ENCODE data around the gene NDRG2. TPM values are rescaled to one million over a fixed set of nuclear protein-coding genes. Genes with fewer than 3 reads are reported as not detected.
A peak's percentile ranks its signal among the peaks of the same experiment; 100 is the strongest.

NDRG2 gene
- total RNA-seq, 2 donors from 2014 or later, result 335 to 360 TPM

DNA sequence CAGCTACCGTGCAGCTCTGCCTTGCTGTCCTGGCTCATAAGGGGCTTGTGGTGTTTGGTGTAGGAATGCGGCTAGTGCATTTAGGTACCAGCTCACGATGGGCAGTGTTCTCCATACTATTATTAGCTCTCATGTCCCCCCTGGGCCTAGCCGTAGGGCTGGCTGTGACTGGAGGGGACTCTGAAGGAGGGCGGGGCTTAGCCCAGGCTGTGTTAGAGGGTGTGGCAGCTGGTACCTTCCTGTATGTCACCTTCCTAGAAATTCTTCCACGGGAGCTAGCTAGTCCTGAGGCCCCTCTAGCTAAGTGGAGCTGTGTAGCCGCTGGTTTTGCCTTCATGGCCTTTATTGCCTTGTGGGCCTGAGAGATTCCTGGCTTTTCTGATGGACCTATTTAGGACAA is 23.6 kb downstream of the NDRG2 start:
- TF ChIP-seq, protein P1, sequence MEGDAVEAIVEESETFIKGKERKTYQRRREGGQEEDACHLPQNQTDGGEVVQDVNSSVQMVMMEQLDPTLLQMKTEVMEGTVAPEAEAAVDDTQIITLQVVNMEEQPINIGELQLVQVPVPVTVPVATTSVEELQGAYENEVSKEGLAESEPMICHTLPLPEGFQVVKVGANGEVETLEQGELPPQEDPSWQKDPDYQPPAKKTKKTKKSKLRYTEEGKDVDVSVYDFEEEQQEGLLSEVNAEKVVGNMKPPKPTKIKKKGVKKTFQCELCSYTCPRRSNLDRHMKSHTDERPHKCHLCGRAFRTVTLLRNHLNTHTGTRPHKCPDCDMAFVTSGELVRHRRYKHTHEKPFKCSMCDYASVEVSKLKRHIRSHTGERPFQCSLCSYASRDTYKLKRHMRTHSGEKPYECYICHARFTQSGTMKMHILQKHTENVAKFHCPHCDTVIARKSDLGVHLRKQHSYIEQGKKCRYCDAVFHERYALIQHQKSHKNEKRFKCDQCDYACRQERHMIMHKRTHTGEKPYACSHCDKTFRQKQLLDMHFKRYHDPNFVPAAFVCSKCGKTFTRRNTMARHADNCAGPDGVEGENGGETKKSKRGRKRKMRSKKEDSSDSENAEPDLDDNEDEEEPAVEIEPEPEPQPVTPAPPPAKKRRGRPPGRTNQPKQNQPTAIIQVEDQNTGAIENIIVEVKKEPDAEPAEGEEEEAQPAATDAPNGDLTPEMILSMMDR (IDR thresholded peaks at IDR 0.05), result no peak
- Histone ChIP-seq H3K4me1 (no peaks in the 10 kb centered on the region), H3K9me3 (no peaks in the 10 kb centered on the region), H3K27me3 (no peaks in the 10 kb centered on the region), H3K4me3 (no peak overlapping the region), H3K36me3 (peaks cover 10% of the 10 kb centered on the region), H3K27ac (no peak overlapping the region)
- no peak for DNase-seq (ENCODE audit: low spot score)

DNA sequence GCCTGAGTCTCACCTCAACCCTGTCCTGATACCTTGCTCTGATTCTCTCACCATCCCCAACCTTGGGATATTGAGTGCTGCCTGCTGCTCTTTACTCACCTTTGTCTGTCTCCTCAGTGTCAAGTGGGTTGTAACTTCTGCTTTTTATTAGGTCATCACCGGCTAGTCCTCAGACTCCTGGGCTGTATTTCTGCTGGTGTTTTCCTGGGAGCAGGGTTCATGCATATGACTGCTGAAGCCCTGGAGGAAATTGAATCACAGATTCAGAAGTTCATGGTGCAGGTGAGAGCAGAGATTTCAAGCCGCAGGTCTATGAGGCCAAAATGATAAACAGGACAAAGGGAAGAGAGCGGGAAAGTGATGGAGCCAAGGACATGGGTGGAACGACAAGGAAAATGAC is 25.3 kb downstream of the NDRG2 start:
- no peak for DNase-seq (ENCODE audit: low spot score)
- H3K4me3 ChIP-seq, result no peak overlapping the region
- H3K4me1 ChIP-seq, result no peaks in the 10 kb centered on the region
- TF ChIP-seq, protein P1 (IDR thresholded peaks at IDR 0.05), result no peak
- H3K27ac ChIP-seq, result no peak overlapping the region
- H3K36me3 ChIP-seq, result peaks cover 27% of the 10 kb centered on the region
- H3K27me3 ChIP-seq, result no peaks in the 10 kb centered on the region
- H3K9me3 ChIP-seq, result no peaks in the 10 kb centered on the region

DNA sequence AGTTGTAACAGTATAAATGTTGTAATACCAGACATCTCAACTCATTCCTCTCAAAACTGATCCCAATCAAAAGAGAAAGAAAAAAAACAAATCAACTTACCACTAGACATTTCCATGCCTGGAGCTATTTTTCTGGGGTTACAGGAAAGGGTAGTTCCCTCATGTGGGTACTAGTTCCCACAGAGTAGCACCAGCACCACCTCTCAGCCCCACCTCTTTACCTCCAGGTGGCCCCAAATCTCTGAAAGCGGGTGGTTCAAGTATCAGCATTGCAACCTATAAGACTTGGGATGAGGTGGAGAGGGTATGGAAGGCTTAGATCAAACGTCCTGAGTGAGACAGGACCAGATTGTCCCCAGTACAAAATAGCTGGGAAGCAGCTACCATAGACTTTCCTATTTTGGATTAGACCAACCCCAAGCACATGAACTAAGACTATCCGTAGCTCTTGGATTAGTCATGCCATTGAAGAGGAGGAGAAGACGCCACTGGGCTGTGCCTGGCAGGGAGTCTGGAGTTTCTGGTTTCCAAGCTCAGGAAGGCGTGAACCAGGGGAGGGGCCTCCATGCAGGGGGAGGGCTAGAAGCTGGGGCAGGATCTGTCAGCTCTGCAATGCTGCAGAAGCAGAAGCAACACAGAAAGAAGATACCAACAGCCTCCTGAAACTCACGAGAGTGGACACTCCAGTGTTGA is 26.0 kb downstream of the NDRG2 start, which contains the start of gene SLC39A2:
Gene SLC39A2, plus strand, starts transcription at position 620 of the 693 bp plus-strand sequence. CDS start 154 bp downstream, outside the sequence.
- TF ChIP-seq, protein P1 (IDR thresholded peaks at IDR 0.05), result no peak
- H3K4me3 ChIP-seq, result no peak within 1 kb of the TSS
- no peaks in the 10 kb centered on the region for H3K4me1 ChIP-seq
- H3K27ac ChIP-seq, result peak within 1 kb of the TSS in 1 of 2 donors; percentile 47
- peaks cover 34% of the 10 kb centered on the region for H3K36me3 ChIP-seq
- DNase-seq (ENCODE audit: low spot score), result peak; percentile 79
- no peaks in the 10 kb centered on the region for H3K9me3 ChIP-seq
- H3K27me3 ChIP-seq, result no peaks in the 10 kb centered on the region

DNA sequence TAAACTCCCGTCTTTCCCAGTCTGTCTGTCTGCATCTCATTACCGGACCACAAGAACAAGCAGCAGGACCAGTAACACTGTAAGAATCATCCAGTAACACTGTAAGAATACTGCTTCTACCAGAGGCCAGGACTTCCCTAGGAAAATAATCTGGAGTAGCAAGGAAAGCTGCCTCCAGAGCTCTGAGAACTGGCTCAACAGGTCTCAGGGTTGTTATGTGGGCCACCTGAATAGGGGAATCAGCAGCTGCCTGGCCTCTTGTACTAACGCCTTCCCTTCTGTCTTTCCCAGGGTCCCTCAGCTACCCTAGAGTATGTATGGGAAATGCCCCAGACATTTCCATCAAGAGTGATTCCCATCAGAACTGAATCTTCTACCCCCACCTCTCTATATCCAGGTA is 26.7 kb downstream of the NDRG2 start:
- DNase-seq (ENCODE audit: low spot score), result no peak
- TF ChIP-seq, protein P1 (IDR thresholded peaks at IDR 0.05), result no peak
- Histone ChIP-seq H3K9me3 (no peaks in the 10 kb centered on the region), H3K36me3 (peaks cover 41% of the 10 kb centered on the region), H3K27ac (no peak overlapping the region), H3K27me3 (no peaks in the 10 kb centered on the region), H3K4me3 (no peak overlapping the region), H3K4me1 (no peaks in the 10 kb centered on the region)

DNA sequence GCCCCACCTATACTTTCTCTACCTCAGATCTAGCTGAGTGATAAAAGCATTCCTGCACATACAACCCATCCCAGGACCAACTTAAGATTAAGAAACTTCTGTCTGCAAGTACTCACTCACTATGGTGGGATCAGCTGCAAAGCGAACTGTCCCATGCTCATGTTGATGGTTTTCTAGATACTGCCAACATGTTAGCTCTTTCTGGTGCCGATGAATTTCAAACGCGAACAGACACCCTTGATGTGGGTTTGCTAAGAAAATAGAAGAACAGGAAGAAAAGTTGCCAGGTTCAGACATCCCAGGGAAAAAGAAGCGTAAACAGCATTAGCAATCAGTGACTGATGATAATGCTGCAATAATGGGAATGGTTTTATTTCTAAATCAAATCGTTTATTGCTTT is 27.3 kb downstream of the NDRG2 start:
- Histone ChIP-seq H3K4me3 (no peak overlapping the region), H3K9me3 (no peaks in the 10 kb centered on the region), H3K4me1 (no peaks in the 10 kb centered on the region), H3K36me3 (peaks cover 47% of the 10 kb centered on the region), H3K27ac (no peak overlapping the region), H3K27me3 (no peaks in the 10 kb centered on the region)
- TF ChIP-seq, protein P1 (IDR thresholded peaks at IDR 0.05), result no peak
- no peak for DNase-seq (ENCODE audit: low spot score)

DNA sequence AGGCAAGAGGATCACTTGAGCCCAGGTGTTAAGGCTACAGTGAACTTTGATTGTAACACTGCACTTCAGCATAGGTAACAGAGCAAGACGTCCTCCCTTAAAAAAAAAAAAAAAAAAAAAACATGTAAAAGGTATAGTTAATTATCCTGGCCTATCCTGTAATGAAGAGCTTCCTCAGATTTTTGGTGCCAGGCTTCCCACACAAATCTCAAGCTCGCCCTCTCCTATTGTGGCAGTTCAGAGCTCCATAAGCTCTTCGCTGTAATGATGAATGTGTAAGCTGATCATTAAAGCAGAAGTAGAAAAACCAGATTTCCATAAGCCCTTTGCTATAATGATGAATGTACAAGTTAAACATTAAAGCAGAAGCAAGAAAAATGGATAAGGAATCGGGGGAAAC is 27.7 kb downstream of the NDRG2 start:
- TF ChIP-seq, protein P1 (IDR thresholded peaks at IDR 0.05), result no peak
- Histone ChIP-seq H3K27me3 (no peaks in the 10 kb centered on the region), H3K36me3 (peaks cover 52% of the 10 kb centered on the region), H3K27ac (no peak overlapping the region), H3K4me3 (no peak overlapping the region), H3K9me3 (no peaks in the 10 kb centered on the region), H3K4me1 (peaks cover 0 to under 1% of the 10 kb centered on the region in 2 donors)
- DNase-seq (ENCODE audit: low spot score), result no peak

Data from right atrium auricular region (tissue), 2 donors.